Smooth muscle cell of the brain vasculature (primary cell): Measurements from ENCODE around the gene B4GALT5.

Experiments used
- DNase-seq: peaks from one replicate; pipeline ENCODE4 v3.0.0-alpha.2; 2012; ENCODE audit warnings: low read depth, low spot score

The B4GALT5 gene

DNA sequence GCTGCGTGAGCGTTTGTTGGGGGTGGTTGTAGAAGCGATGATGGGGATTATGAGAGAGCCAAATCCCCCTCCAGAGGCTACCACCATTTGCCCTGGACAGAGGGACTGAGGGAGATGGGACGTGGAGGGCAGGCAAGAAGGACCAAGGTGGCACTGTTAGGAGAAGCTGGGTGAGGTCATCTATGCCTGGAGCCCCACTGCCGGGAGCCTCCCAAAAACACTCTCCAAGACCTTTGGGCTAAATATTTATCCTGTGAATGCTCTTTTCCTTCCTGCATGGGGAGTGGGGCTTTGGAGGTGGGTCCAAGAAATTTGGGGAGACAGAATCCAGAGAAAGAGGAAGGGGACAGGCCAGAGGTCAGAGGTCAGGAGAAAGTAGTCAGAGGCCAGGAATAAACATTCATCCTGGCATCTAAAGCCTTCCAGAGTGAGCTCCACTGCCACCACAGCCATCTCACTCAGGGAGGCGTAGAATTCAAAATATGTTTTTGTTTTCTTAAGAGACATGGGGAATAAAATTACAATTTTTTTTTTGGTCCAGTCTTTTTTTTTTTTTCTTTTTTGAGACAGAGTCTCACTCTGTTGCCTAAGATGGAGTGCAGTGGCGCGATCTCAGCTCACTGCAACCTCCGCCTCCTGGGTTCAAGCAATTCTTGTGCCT is 128.0 kb downstream of the B4GALT5 start:
- DNase-seq: no peak

DNA sequence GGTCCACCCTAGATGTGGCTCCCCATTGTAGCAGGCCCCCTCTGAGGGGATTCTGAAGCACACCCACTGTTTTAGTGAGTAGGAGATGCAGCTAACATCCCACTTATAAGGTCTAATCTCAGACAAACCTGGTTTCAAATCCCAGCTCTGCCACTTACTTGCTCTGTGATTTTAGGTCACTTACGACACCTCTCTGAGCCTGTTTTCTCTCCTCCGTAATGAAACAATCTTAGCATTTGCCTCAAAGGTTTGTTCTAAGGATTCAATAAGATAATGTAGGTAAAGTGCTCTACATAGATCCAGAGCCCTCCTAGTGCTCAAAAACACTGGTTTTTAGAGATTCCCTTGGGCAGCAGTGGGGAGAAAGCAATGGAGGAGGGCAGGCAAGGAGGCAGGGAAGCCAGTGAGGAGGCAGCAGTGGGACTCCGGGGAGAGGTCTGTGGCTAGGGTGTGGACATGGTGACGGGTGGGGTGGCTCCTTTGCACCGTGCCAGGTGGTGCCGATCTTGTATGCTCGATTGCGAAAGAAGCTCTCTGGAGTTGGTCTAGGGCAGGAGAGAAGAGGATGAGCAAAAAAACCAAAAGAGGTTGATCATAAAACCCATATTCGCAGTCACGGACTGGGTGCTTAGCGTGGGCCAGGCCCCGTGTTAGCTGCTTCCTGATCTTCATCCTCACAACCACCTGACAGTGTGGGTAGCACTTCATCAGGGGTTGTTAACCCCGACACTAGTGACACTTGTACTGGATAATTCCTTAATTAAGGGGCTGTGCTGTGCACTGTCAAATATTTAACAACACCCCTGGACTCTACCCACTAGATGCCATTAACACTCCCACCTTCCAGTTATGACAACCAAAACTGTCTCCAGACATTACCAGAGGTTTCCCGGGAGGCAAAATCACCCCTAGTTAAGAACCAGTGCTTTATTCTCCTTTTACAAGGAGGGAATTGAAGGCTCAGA is 129.0 kb downstream of the B4GALT5 start:
- DNase-seq: no peak

DNA sequence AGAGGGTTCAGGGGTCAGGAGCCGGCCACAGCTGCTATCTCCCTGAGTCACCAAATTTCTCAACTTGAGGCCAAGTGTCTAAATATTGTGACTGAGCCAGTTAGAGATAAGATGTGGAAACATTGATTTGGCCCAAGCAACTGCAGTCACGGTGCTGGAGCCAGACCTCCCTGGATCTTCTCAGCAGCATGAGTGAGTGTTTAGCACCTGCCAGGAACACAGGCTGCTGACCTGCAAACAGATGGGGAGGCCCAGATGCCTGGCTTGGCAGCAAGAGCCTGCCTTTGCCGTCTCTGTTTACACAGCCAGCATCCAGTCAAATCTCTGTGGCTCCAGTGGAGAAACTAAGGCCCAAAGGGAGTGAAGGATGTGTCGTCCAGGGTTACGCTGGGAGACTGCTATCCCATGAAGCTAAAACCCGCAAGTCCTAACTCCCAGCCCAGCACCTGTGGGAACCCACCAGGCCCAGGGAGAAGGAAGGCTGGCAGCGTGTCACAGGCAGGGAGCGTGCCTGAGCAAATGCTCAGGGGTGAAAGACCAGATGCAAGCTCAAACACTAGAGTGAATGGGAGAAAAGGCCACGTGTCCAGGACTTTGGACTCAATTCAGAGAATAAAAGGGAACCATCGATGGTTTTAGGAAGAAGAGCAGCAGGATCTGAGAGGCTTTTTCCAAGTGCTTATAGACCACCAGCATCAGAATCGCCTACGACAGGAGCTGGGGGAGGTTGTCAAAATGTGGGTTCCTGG is 129.8 kb downstream of the B4GALT5 start:
- DNase-seq: no peak

DNA sequence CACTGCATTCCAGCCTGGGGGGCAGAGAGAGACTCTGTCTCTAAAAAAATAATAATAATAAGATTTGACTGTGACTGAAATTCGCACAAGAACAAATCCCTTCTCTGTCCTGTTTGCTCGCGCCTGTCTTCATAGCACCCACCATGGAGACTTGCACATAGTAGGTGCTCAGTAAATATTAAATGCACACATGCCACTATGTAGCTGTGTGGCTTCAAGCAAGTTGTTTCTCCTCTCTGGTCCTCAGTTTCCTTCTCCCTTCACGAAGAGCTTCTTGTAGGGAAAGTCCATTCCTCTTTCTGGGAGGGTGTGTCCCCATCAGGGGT is 130.4 kb downstream of the B4GALT5 start:
- DNase-seq: no peak
